Keratinocyte (primary cell): ENCODE results near the gene CNP. TPM values are rescaled to one million over a fixed set of nuclear protein-coding genes. Genes with fewer than 3 reads are reported as not detected.

Experiments
- DNase-seq: peaks from one replicate; pipeline ENCODE4 v3.0.0-alpha.2; 2011; ENCODE audit warnings: low read depth, missing footprints, low spot score
- FAIRE-seq: peaks from 2 replicates; lab custom pipeline; 2011; peaks lifted over from hg19 to GRCh38; lab: Jason Lieb, UNC
- H2AFZ ChIP-seq: 2 replicates; pipeline ENCODE4 v1.6.0; 2012; ENCODE audit warnings: low read length, control low read depth, inconsistent platforms; ENCODE audit not compliant: control insufficient read depth
- H3K27ac ChIP-seq: 2 replicates; pipeline ENCODE4 v1.5.1; 2011; ENCODE audit warnings: low read length; ENCODE audit not compliant: control insufficient read depth, insufficient read depth
- H3K27me3 ChIP-seq: 3 replicates; pipeline ENCODE4 v1.6.0; 2011; ENCODE audit warnings: low read length; ENCODE audit not compliant: control insufficient read depth, insufficient read depth; ENCODE audit errors: extremely low read depth
- H3K36me3 ChIP-seq, 2 experiments: 2 replicates in 1 of 2; 3 replicates in 1 of 2; pipeline ENCODE4 v1.5.1; 2011; ENCODE audit warnings: low read length in 2 of 2, mild to moderate bottlenecking in 1 of 2; ENCODE audit not compliant: control insufficient read depth in 2 of 2, insufficient read depth in 2 of 2; ENCODE audit errors: extremely low read depth in 1 of 2
- H3K4me1 ChIP-seq: 3 replicates; pipeline ENCODE4 v1.5.1; 2011; ENCODE audit warnings: low read length; ENCODE audit not compliant: control insufficient read depth, insufficient read depth; ENCODE audit errors: extremely low read depth
- H3K4me2 ChIP-seq: 3 replicates; pipeline ENCODE4 v1.6.0; 2011; ENCODE audit warnings: low read depth, low read length; ENCODE audit not compliant: control insufficient read depth, insufficient read depth; ENCODE audit errors: extremely low read depth
- H3K4me3 ChIP-seq, 3 experiments: fragments of 200-600 bp in 1 of 3; sonication (generic) in 1 of 3; 2 replicates in 2 of 3; 3 replicates in 1 of 3; pipeline ENCODE4 v1.5.1; 2011 to 2016; ENCODE audit warnings: low read length in 3 of 3, mild to moderate bottlenecking in 3 of 3, control low read depth in 2 of 3, inconsistent platforms in 1 of 3, low read depth in 1 of 3, mixed read lengths in 1 of 3, mixed run types in 1 of 3, moderate library complexity in 1 of 3; ENCODE audit not compliant: control insufficient read depth in 2 of 3, insufficient read depth in 2 of 3; ENCODE audit errors: extremely low read depth in 1 of 3
- H3K79me2 ChIP-seq: 2 replicates; pipeline ENCODE4 v1.6.0; 2012; ENCODE audit warnings: low read length; ENCODE audit not compliant: control insufficient read depth, insufficient read depth
- H3K9ac ChIP-seq: 3 replicates; pipeline ENCODE4 v1.6.0; 2011; ENCODE audit warnings: low read length; ENCODE audit not compliant: control insufficient read depth, insufficient read depth; ENCODE audit errors: extremely low read depth
- H3K9me1 ChIP-seq: 3 replicates; pipeline ENCODE4 v1.6.0; 2011; ENCODE audit warnings: low read length; ENCODE audit not compliant: control insufficient read depth, insufficient read depth; ENCODE audit errors: extremely low read depth
- H3K9me3 ChIP-seq: 2 replicates; pipeline ENCODE4 v1.5.1; 2012; ENCODE audit warnings: low read depth, low read length; ENCODE audit not compliant: control insufficient read depth
- H4K20me1 ChIP-seq: 3 replicates; pipeline ENCODE4 v1.6.0; 2011; ENCODE audit warnings: low read length; ENCODE audit not compliant: control insufficient read depth, insufficient read depth; ENCODE audit errors: extremely low read depth
- CTCF ChIP-seq, 3 experiments: IDR thresholded peaks in 1 of 3; conservative IDR thresholded peaks in 1 of 3; optimal IDR thresholded peaks in 1 of 3; 2 replicates in 2 of 3; 3 replicates in 1 of 3; pipeline versions ENCODE3 to v1.5.1; 2011; ENCODE audit warnings: low read length in 3 of 3, mild to moderate bottlenecking in 3 of 3, moderate library complexity in 2 of 3, control low read depth in 1 of 3, inconsistent platforms in 1 of 3; ENCODE audit not compliant: insufficient read depth in 2 of 3; ENCODE audit errors: extremely low read depth in 1 of 3
- EZH2 ChIP-seq: IDR thresholded peaks from one replicate; pipeline ENCODE4 v1.6.1; 2012; ENCODE audit warnings: inconsistent platforms, mild to moderate bottlenecking, low read length, moderate library complexity
- dilution Hi-C: fragments of 300-500 bp; cut with MboI; formaldehyde crosslinking; loops from one replicate; pipeline ENCODE4 v1.7.0; 2020; ENCODE audit warnings: low sequenced_read_pairs; ENCODE audit not compliant: extremely low pct_ligation_motif_present
- polyA plus RNA-seq, 5 experiments: library from polyadenylated mRNA; depleted of rRNA in 3 of 5; stranded (reverse) in 3 of 5; stranded (forward) in 1 of 5; unstranded in 1 of 5; fragments of >200 nt; gene quantifications; 1 replicate in 1 of 5; 2 replicates in 3 of 5; 3 replicates in 1 of 5; pipeline versions ENCODE4 v1.2.1 to v1.2.3, GENCODE V29; 2011 to 2012; ENCODE audit warnings: missing spikeins in 2 of 5, low read depth in 1 of 5, low replicate concordance in 1 of 5

The CNP gene
- polyA plus RNA-seq, 1 donor (not counting 4 experiments of a cell fraction or from before 2014, with no cell fraction given), result 32.4 TPM

GRCh38 chr17:41942626-41943373, 23.8 kb upstream of the CNP start:
- H3K9me3 ChIP-seq, result no peaks in the 10 kb centered on the region
- no peak overlapping the region for H3K4me2 ChIP-seq
- no peak for TF ChIP-seq CTCF (optimal IDR thresholded peaks at IDR 0.05 in 1 of 3, IDR thresholded peaks at IDR 0.05 in 1 of 3, conservative IDR thresholded peaks at IDR 0.05 in 1 of 3; ENCODE audit: extremely low read depth in 1 of 3, insufficient read depth in 2 of 3, low read length in 3 of 3)
- H3K27me3 ChIP-seq, result peaks cover 3% of the 10 kb centered on the region
- no peaks in the 10 kb centered on the region for H3K9me1 ChIP-seq
- no peak overlapping the region for H3K4me3 ChIP-seq
- H3K4me1 ChIP-seq, result no peaks in the 10 kb centered on the region
- DNase-seq, result no peak
- no peak for FAIRE-seq
- H4K20me1 ChIP-seq, result no peaks in the 10 kb centered on the region
- H3K27ac ChIP-seq, result no peak overlapping the region
- H3K79me2 ChIP-seq, result no peaks in the 10 kb centered on the region
- H3K36me3 ChIP-seq, result no peaks in the 10 kb centered on the region
- no peak overlapping the region for H2AFZ ChIP-seq
- H3K9ac ChIP-seq, result no peak overlapping the region
- dilution Hi-C loops, result no loop called here

GRCh38 chr17:41943492-41943891, 23.1 kb upstream of the CNP start:
- dilution Hi-C loops, result no loop called here

More at GRCh38 chr17:41943492-41943891, 23.1 kb upstream of the CNP start:
- Histone ChIP-seq H3K9me1 (no peaks in the 10 kb centered on the region), H3K4me3 (no peak overlapping the region), H3K36me3 (no peaks in the 10 kb centered on the region), H2AFZ (no peak overlapping the region), H3K9me3 (no peaks in the 10 kb centered on the region), H3K4me2 (no peak overlapping the region), H3K27ac (no peak overlapping the region), H3K9ac (no peak overlapping the region), H3K79me2 (no peaks in the 10 kb centered on the region), H3K4me1 (no peaks in the 10 kb centered on the region), H3K27me3 (peaks cover 3% of the 10 kb centered on the region), H4K20me1 (no peaks in the 10 kb centered on the region)
- TF ChIP-seq EZH2 (no peak), CTCF (optimal IDR thresholded peaks at IDR 0.05 in 1 of 3, IDR thresholded peaks at IDR 0.05 in 1 of 3, conservative IDR thresholded peaks at IDR 0.05 in 1 of 3; ENCODE audit: extremely low read depth in 1 of 3, insufficient read depth in 2 of 3, low read length in 3 of 3) (no peak)
- no peak for DNase-seq
- no peak for FAIRE-seq
